Adrenal gland (tissue), 12 donors: ENCODE data around the gene GSAP. TPM values are rescaled to one million over a fixed set of nuclear protein-coding genes. Genes with fewer than 3 reads are reported as not detected.

ENCODE experiments used
- DNase-seq, 7 donors: peaks; one replicate each; pipeline ENCODE4 v3.0.0-alpha.2; 2019 to 2020
- H3K27ac ChIP-seq, 5 donors: fragments of 200-600 bp; sonication (generic) in 4 of 5; 1 replicate in 3 of 5; 2 replicates in 2 of 5; pipeline versions ENCODE4 v1.5.1 to v1.8.0; 2016 to 2020; ENCODE audit warnings: mild to moderate bottlenecking in 1 of 5
- H3K27me3 ChIP-seq: fragments of 200-600 bp; 2 replicates; pipeline ENCODE4 v1.8.0; 2021
- H3K36me3 ChIP-seq, 2 donors: fragments of 200-600 bp; replicated peaks in 1 of 2; 1 replicate in 1 of 2; 2 replicates in 1 of 2; pipeline versions ENCODE4 v1.5.1 to v1.8.0; 2018 to 2022
- H3K4me1 ChIP-seq, 2 donors: fragments of 200-600 bp; replicated peaks in 1 of 2; 1 replicate in 1 of 2; 2 replicates in 1 of 2; pipeline versions ENCODE4 v1.5.1 to v1.8.0; 2018 to 2021
- H3K4me3 ChIP-seq, 4 donors: fragments of 200-600 bp; sonication (generic) in 3 of 4; one replicate each; pipeline ENCODE4 v1.5.1; 2016 to 2018
- H3K9me3 ChIP-seq, 3 donors: fragments of 200-600 bp; sonication (generic) in 1 of 3; replicated peaks in 1 of 3; 1 replicate in 2 of 3; 2 replicates in 1 of 3; pipeline versions ENCODE4 v1.5.1 to v1.8.0; 2016 to 2021
- CTCF ChIP-seq, 6 experiments: fragments of 450-650 bp in 4 of 6; fragments of 200-600 bp in 2 of 6; sonication (generic) in 1 of 6; IDR thresholded peaks; 1 replicate in 5 of 6; 2 replicates in 1 of 6; pipeline versions ENCODE4 v1.5.1 to v1.8.0; 2016 to 2021; ENCODE audit warnings: antibody characterized with exemption in 6 of 6, mild to moderate bottlenecking in 2 of 6, moderate library complexity in 1 of 6
- POLR2A ChIP-seq, 2 donors: fragments of 450-650 bp; IDR thresholded peaks; one replicate each; pipeline ENCODE4 v1.6.1; 2017; ENCODE audit warnings: antibody characterized with exemption in 2 of 2, mild to moderate bottlenecking in 2 of 2, moderate library complexity in 1 of 2
- WGBS, 4 donors: extraction: QIAGEN DNeasy Blood & Tissue Kit in 2 of 4; methylation state at CpG; one replicate each; pipeline versions ENCODE4 v1.1.5 to v1.1.7; 2013 to 2017; 5-methylcytosine and 5-hydroxymethylcytosine counted together
- intact Hi-C, 2 donors: fragments of 100-400 bp; cut with DNase I; formaldehyde crosslinking; loops; one replicate each; pipeline versions ENCODE4 v1.14.1 to v1.15.0; 2022 to 2023
- polyA plus RNA-seq, 3 donors: library from polyadenylated mRNA; stranded (reverse); fragments of 200-250 nt in 2 of 3; fragments of 350-450 nt in 1 of 3; fragmentation: Illumina TruSeq in 1 of 3; extraction: RNeasy Lipid Tissue Mini Kit (QIAGEN cat#74804) in 1 of 3; gene quantifications; one replicate each; pipeline ENCODE4 v1.2.3, GENCODE V29; 2013 to 2014
- total RNA-seq, 9 donors: library from RNA; depleted of rRNA in 4 of 9; stranded (reverse); fragments of >200 nt in 4 of 9; fragments of 120-200 nt in 1 of 9; fragmentation: NEBNext Ultra II Directional in 1 of 9; extraction: Animal tissue kit (Norgen Biotek cat#: 25700) in 1 of 9; gene quantifications; one replicate each; pipeline versions ENCODE4 v1.1.0 to v1.2.4, GENCODE V29; 2013 to 2023
- donor health status: healthy with polysubstance abuse.
- donor health status: Bipolar disorder and iron deficiency.
- donor health status: DM: yes; HTN: yes; CAD: no.
- donor health status: DM: no; HTN: no; CAD: no.
- donor health status: DM: no; HTN: no; CAD: no.
- donor health status: DM: yes; HTN: yes; CAD: no.

The GSAP gene
- total and polyA plus RNA-seq, 12 donors = 10.3 to 56.1 (median 18.5) TPM

GRCh38 chr7:77271766-77272165 is 144.4 kb downstream of the GSAP start:
- intact Hi-C loops = no loop called here
- no peak for DNase-seq

GRCh38 chr7:77270094-77270480 is 146.1 kb downstream of the GSAP start:
- H3K4me3 ChIP-seq = no peak overlapping the region

More at GRCh38 chr7:77271766-77272165, 144.4 kb downstream of the GSAP start:
- Histone ChIP-seq H3K9me3 (no peaks in the 10 kb centered on the region), H3K4me3 (no peak overlapping the region), H3K27ac (no peak overlapping the region), H3K36me3 (no peaks in the 10 kb centered on the region), H3K27me3 (no peaks in the 10 kb centered on the region), H3K4me1 (peaks cover 0 to 5% of the 10 kb centered on the region in 2 donors)
- TF ChIP-seq POLR2A (IDR thresholded peaks at IDR 0.05) (no peak), CTCF (IDR thresholded peaks at IDR 0.05) (no peak)
- WGBS, 4 donors = 88 to 97% (median 90%) methylated on average over 5 of the region's 5 CpGs

GRCh38 chr7:77269360-77270093 is 146.6 kb downstream of the GSAP start:
- no peak overlapping the region for H3K4me3 ChIP-seq
- peaks cover 0 to 5% of the 10 kb centered on the region in 2 donors for H3K4me1 ChIP-seq
- H3K27ac ChIP-seq = peak overlapping the region in 1 of 5 donors; percentile 18
- intact Hi-C loops = no loop called here
- no peaks in the 10 kb centered on the region for H3K27me3 ChIP-seq
- TF ChIP-seq POLR2A (IDR thresholded peaks at IDR 0.05) (no peak), CTCF (IDR thresholded peaks at IDR 0.05) (no peak)
- no peaks in the 10 kb centered on the region for H3K36me3 ChIP-seq
- no peaks in the 10 kb centered on the region for H3K9me3 ChIP-seq
- 61 to 70% (median 65%) methylated on average over 4 of the region's 4 CpGs for WGBS, 4 donors
- peak in 3 of 7 donors; percentile 9 to 32 (median 12) for DNase-seq

More at GRCh38 chr7:77270094-77270480, 146.1 kb downstream of the GSAP start:
- Histone ChIP-seq H3K27me3 (no peaks in the 10 kb centered on the region), H3K27ac (no peak overlapping the region), H3K36me3 (no peaks in the 10 kb centered on the region), H3K4me1 (peaks cover 0 to 5% of the 10 kb centered on the region in 2 donors), H3K9me3 (no peaks in the 10 kb centered on the region)
- intact Hi-C loops = no loop called here
- 76 to 84% (median 82%) methylated on average over 1 of the region's 1 CpG for WGBS, 4 donors
- DNase-seq = no peak
- no peak for TF ChIP-seq POLR2A (IDR thresholded peaks at IDR 0.05)

- DNase-seq = no peak
- H3K4me3 ChIP-seq = no peak overlapping the region
- H3K4me1 ChIP-seq = peaks cover 0 to 5% of the 10 kb centered on the region in 2 donors
- intact Hi-C loops = no loop called here
- WGBS, 4 donors = 82 to 92% (median 87%) methylated on average over 2 of the region's 2 CpGs
- H3K36me3 ChIP-seq = no peaks in the 10 kb centered on the region
- no peaks in the 10 kb centered on the region for H3K9me3 ChIP-seq
- H3K27ac ChIP-seq = no peak overlapping the region
- TF ChIP-seq POLR2A (IDR thresholded peaks at IDR 0.05) (no peak), CTCF (IDR thresholded peaks at IDR 0.05) (no peak)
- H3K27me3 ChIP-seq = no peaks in the 10 kb centered on the region
Measured at GRCh38 chr7:77266291-77266794, 149.8 kb downstream of the GSAP start.
